ENCODE data around the gene GNAL.

The GNAL gene

DNA sequence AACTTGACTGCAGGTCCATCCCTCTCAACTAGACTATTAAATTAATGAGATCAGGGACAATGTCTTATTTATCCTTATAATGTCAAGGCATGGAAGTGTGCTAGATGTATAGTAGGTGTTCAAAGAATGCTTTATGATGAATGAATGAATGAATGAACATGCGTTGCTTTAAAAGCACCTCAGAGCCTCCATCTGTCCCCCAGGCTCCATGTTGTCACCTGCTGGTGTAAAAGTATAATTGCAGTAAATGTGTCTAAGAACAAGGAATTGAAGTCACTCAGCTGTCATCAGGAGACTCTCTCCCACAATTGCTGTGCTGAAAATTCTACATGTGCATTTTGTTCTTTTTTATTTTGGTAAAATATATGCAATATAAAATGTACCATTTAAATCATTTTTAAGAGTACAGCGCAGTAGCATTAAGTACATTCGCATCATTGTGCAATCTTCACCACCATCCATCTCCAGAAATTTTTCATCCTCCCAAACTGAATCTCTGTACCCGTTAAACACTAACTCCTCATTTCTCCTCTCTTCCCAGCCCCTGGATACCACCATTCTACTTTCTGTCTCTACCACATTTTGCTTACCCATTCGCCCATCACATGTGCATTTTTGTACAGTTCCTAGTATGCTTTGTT lies 52.6 kb downstream of the GNAL start:
- peaks cover 30 to 62% of the 10 kb centered on the region in 2 experiments for H3K27me3 ChIP-seq (ENCODE audit: control insufficient read depth in 1 of 2, insufficient read depth in 1 of 2, low read length in 2 of 2)
- no peaks in the 10 kb centered on the region for H3K4me1 ChIP-seq (ENCODE audit: control insufficient read depth, insufficient read depth, low read depth, low read length)
- no peaks in the 10 kb centered on the region for H3K79me1 ChIP-seq (replicated peaks; ENCODE audit: low read length, poor library complexity, severe bottlenecking)
- DNase-seq: peak; percentile 22
- no peak overlapping the region for H2AK5ac ChIP-seq (ENCODE audit: low read length, severe bottlenecking)
- H3K36me3 ChIP-seq (ENCODE audit: control insufficient read depth in 1 of 2, insufficient read depth in 2 of 2, low read depth in 1 of 2, low read length in 2 of 2): no peaks in the 10 kb centered on the region
- H3K4me3 ChIP-seq (ENCODE audit: insufficient read depth in 1 of 2, low read depth in 1 of 2, low read length in 2 of 2): no peak overlapping the region
- no peak overlapping the region for H2BK12ac ChIP-seq (ENCODE audit: low read length in 2 of 2)
- H3K4me2 ChIP-seq (ENCODE audit: low read length, poor library complexity, severe bottlenecking): no peak overlapping the region
- H3K27ac ChIP-seq (ENCODE audit: low read length, poor library complexity, severe bottlenecking): no peak overlapping the region
- H3K14ac ChIP-seq (ENCODE audit: low read length in 2 of 2): no peak overlapping the region
- H4K8ac ChIP-seq (ENCODE audit: low read length): no peak overlapping the region
- no peak overlapping the region for H3K4ac ChIP-seq (ENCODE audit: low read depth in 1 of 2, low read length in 2 of 2)
- H3K9ac ChIP-seq (ENCODE audit: low read length): no peak overlapping the region
- no peak overlapping the region for H2BK15ac ChIP-seq (ENCODE audit: low read depth, poor library complexity, severe bottlenecking)
- no peak overlapping the region for H2AFZ ChIP-seq (ENCODE audit: low read depth, low read length)
- no peak overlapping the region for H4K91ac ChIP-seq (ENCODE audit: low read length)
- no peak overlapping the region for H3K18ac ChIP-seq (ENCODE audit: low read depth in 1 of 2, low read length in 2 of 2)
- H2BK5ac ChIP-seq (ENCODE audit: low read depth, low read length, poor library complexity, severe bottlenecking): no peak overlapping the region
- 87% methylated on average over 5 of the region's 5 CpGs for WGBS
- no peaks in the 10 kb centered on the region for H3K9me3 ChIP-seq (ENCODE audit: control insufficient read depth, low read length)
- H3K23ac ChIP-seq (ENCODE audit: low read length in 2 of 2): no peak overlapping the region
- no peak overlapping the region for H2BK120ac ChIP-seq (ENCODE audit: low read depth, low read length)

- DNase-seq: no peak
- no peak overlapping the region for H2AK5ac ChIP-seq (ENCODE audit: low read length, severe bottlenecking)
- no peak overlapping the region for H3K14ac ChIP-seq (ENCODE audit: low read length in 2 of 2)
- H3K4ac ChIP-seq (ENCODE audit: low read depth in 1 of 2, low read length in 2 of 2): no peak overlapping the region
- no peak overlapping the region for H3K4me3 ChIP-seq (ENCODE audit: insufficient read depth in 1 of 2, low read depth in 1 of 2, low read length in 2 of 2)
- no peak overlapping the region for H3K9ac ChIP-seq (ENCODE audit: low read length)
- no peak overlapping the region for H4K91ac ChIP-seq (ENCODE audit: low read length)
- H2BK15ac ChIP-seq (ENCODE audit: low read depth, poor library complexity, severe bottlenecking): no peak overlapping the region
- H3K4me1 ChIP-seq (ENCODE audit: control insufficient read depth, insufficient read depth, low read depth, low read length): no peaks in the 10 kb centered on the region
- no peak overlapping the region for H3K27ac ChIP-seq (ENCODE audit: low read length, poor library complexity, severe bottlenecking)
- no peak overlapping the region for H3K23ac ChIP-seq (ENCODE audit: low read length in 2 of 2)
- H2BK12ac ChIP-seq (ENCODE audit: low read length in 2 of 2): no peak overlapping the region
- no peaks in the 10 kb centered on the region for H3K79me1 ChIP-seq (replicated peaks; ENCODE audit: low read length, poor library complexity, severe bottlenecking)
- H2AFZ ChIP-seq (ENCODE audit: low read depth, low read length): no peak overlapping the region
- no peak overlapping the region for H2BK120ac ChIP-seq (ENCODE audit: low read depth, low read length)
- 85% methylated on average over 9 of the region's 9 CpGs for WGBS
- no peak overlapping the region for H3K4me2 ChIP-seq (ENCODE audit: low read length, poor library complexity, severe bottlenecking)
- H2BK5ac ChIP-seq (ENCODE audit: low read depth, low read length, poor library complexity, severe bottlenecking): no peak overlapping the region
- peaks cover 32 to 66% of the 10 kb centered on the region in 2 experiments for H3K27me3 ChIP-seq (ENCODE audit: control insufficient read depth in 1 of 2, insufficient read depth in 1 of 2, low read length in 2 of 2)
- no peaks in the 10 kb centered on the region for H3K9me3 ChIP-seq (ENCODE audit: control insufficient read depth, low read length)
- H3K18ac ChIP-seq (ENCODE audit: low read depth in 1 of 2, low read length in 2 of 2): no peak overlapping the region
- no peaks in the 10 kb centered on the region for H3K36me3 ChIP-seq (ENCODE audit: control insufficient read depth in 1 of 2, insufficient read depth in 2 of 2, low read depth in 1 of 2, low read length in 2 of 2)
- H4K8ac ChIP-seq (ENCODE audit: low read length): no peak overlapping the region
Observed at GRCh38 chr18:11745521-11745920, 56.5 kb downstream of the GNAL start.

DNA sequence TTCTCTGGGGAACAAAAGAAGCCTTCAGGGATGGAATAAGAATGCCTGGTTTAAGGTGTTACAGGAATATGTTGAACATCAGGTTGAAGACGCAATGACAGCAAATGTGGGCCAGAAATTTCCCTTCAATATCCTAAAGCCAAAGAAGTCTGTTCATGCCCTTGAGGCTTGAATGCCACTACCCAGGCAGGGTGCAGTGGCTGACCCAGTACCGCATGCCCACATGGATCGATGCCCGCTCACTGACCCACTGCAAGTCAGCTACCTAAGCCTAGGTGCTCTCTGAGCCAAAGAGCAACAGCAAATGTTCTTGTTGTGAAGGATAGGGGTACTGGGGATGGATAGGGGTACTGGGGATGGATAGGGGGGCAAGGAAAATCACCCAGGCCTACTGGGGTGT lies 58.2 kb downstream of the GNAL start:
- Histone ChIP-seq H3K79me1 (replicated peaks; ENCODE audit: low read length, poor library complexity, severe bottlenecking) (no peaks in the 10 kb centered on the region), H3K4ac (ENCODE audit: low read depth in 1 of 2, low read length in 2 of 2) (no peak overlapping the region), H2BK15ac (ENCODE audit: low read depth, poor library complexity, severe bottlenecking) (no peak overlapping the region), H3K27me3 (ENCODE audit: control insufficient read depth in 1 of 2, insufficient read depth in 1 of 2, low read length in 2 of 2) (peaks cover 47 to 74% of the 10 kb centered on the region in 2 experiments), H3K27ac (ENCODE audit: low read length, poor library complexity, severe bottlenecking) (no peak overlapping the region), H3K9ac (ENCODE audit: low read length) (no peak overlapping the region), H3K36me3 (ENCODE audit: control insufficient read depth in 1 of 2, insufficient read depth in 2 of 2, low read depth in 1 of 2, low read length in 2 of 2) (no peaks in the 10 kb centered on the region), H4K91ac (ENCODE audit: low read length) (no peak overlapping the region), H3K9me3 (ENCODE audit: control insufficient read depth, low read length) (no peaks in the 10 kb centered on the region), H2AFZ (ENCODE audit: low read depth, low read length) (no peak overlapping the region), H2AK5ac (ENCODE audit: low read length, severe bottlenecking) (no peak overlapping the region), H3K23ac (ENCODE audit: low read length in 2 of 2) (no peak overlapping the region), H3K18ac (ENCODE audit: low read depth in 1 of 2, low read length in 2 of 2) (no peak overlapping the region), H4K8ac (ENCODE audit: low read length) (no peak overlapping the region), H3K4me2 (ENCODE audit: low read length, poor library complexity, severe bottlenecking) (no peak overlapping the region), H2BK120ac (ENCODE audit: low read depth, low read length) (no peak overlapping the region), H2BK12ac (ENCODE audit: low read length in 2 of 2) (no peak overlapping the region), H2BK5ac (ENCODE audit: low read depth, low read length, poor library complexity, severe bottlenecking) (no peak overlapping the region), H3K14ac (ENCODE audit: low read length in 2 of 2) (no peak overlapping the region), H3K4me3 (ENCODE audit: insufficient read depth in 1 of 2, low read depth in 1 of 2, low read length in 2 of 2) (no peak overlapping the region), H3K4me1 (ENCODE audit: control insufficient read depth, insufficient read depth, low read depth, low read length) (peaks cover 11% of the 10 kb centered on the region)
- DNase-seq: no peak
- WGBS: 98% methylated on average over 4 of the region's 4 CpGs

GRCh38 chr18:11747731-11748130 lies 58.7 kb downstream of the GNAL start:
- Histone ChIP-seq H2BK15ac (ENCODE audit: low read depth, poor library complexity, severe bottlenecking) (no peak overlapping the region), H3K14ac (ENCODE audit: low read length in 2 of 2) (no peak overlapping the region), H3K27me3 (ENCODE audit: control insufficient read depth in 1 of 2, insufficient read depth in 1 of 2, low read length in 2 of 2) (peaks cover 47 to 74% of the 10 kb centered on the region in 2 experiments), H3K4ac (ENCODE audit: low read depth in 1 of 2, low read length in 2 of 2) (no peak overlapping the region), H2AFZ (ENCODE audit: low read depth, low read length) (no peak overlapping the region), H2AK5ac (ENCODE audit: low read length, severe bottlenecking) (no peak overlapping the region), H3K4me1 (ENCODE audit: control insufficient read depth, insufficient read depth, low read depth, low read length) (peaks cover 15% of the 10 kb centered on the region), H3K4me2 (ENCODE audit: low read length, poor library complexity, severe bottlenecking) (no peak overlapping the region), H4K91ac (ENCODE audit: low read length) (no peak overlapping the region), H3K9me3 (ENCODE audit: control insufficient read depth, low read length) (no peaks in the 10 kb centered on the region), H2BK120ac (ENCODE audit: low read depth, low read length) (no peak overlapping the region), H3K4me3 (ENCODE audit: insufficient read depth in 1 of 2, low read depth in 1 of 2, low read length in 2 of 2) (no peak overlapping the region), H3K9ac (ENCODE audit: low read length) (no peak overlapping the region), H3K36me3 (ENCODE audit: control insufficient read depth in 1 of 2, insufficient read depth in 2 of 2, low read depth in 1 of 2, low read length in 2 of 2) (no peaks in the 10 kb centered on the region), H3K79me1 (replicated peaks; ENCODE audit: low read length, poor library complexity, severe bottlenecking) (no peaks in the 10 kb centered on the region), H3K18ac (ENCODE audit: low read depth in 1 of 2, low read length in 2 of 2) (no peak overlapping the region), H2BK5ac (ENCODE audit: low read depth, low read length, poor library complexity, severe bottlenecking) (peak overlapping the region; percentile 22), H3K23ac (ENCODE audit: low read length in 2 of 2) (no peak overlapping the region), H2BK12ac (ENCODE audit: low read length in 2 of 2) (no peak overlapping the region), H4K8ac (ENCODE audit: low read length) (no peak overlapping the region), H3K27ac (ENCODE audit: low read length, poor library complexity, severe bottlenecking) (no peak overlapping the region)
- 47% methylated on average over 11 of the region's 11 CpGs for WGBS
- DNase-seq: no peak

All from mesenchymal stem cell (in vitro differentiated cells and primary cell).